GM15510 (cell line): ENCODE measurements around the gene AFAP1.

Source experiments
- POLR2A ChIP-seq: IDR thresholded peaks from 3 replicates; pipeline ENCODE4 v1.6.1; 2011; ENCODE audit warnings: borderline replicate concordance; ENCODE audit not compliant: insufficient read length; ENCODE audit errors: extremely low read depth

The AFAP1 gene

DNA sequence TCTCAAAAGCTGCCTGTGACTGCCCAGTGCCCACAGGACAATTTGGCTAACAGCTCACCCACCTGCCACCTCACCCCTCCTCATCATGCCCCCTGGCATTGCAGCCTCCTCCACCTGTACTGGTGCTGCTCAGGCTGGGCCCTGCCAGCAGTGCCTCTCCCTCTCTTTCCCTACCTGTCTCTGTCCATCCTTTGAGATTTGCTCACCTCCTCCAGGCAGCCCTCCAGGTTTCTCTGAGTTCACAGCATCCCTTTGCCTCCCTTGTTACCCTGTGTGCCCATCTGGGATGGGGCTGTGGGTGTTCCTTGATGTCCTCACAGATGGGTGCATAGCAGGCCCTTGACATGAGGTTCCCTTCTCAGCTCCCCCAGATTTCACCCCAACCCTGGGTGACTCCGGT is 224.9 kb downstream of the AFAP1 start:
- TF ChIP-seq POLR2A = no peak

DNA sequence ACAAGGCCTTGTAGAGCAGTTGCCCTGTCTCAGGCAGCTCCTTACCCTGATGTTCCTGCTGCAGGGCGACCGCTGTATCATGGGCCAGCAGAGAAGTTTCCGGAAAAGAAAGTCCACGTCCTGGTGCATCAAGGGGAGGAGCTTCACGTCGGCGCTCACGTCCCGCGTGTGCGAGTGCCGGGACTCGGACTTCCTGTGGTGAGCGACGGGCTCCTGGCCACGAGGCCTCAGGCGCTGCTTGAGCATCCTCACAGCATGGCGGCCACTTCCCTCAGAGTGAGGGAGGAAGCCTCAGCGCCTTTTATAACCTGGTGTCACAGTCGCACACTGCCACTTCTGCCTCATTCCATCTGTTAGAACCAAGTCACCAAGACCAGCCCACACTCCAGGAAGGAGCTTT is 225.5 kb downstream of the AFAP1 start:
- no peak for TF ChIP-seq POLR2A

- no peak for TF ChIP-seq POLR2A
Measured at GRCh38 chr4:7713757-7714156, 225.9 kb downstream of the AFAP1 start.

DNA sequence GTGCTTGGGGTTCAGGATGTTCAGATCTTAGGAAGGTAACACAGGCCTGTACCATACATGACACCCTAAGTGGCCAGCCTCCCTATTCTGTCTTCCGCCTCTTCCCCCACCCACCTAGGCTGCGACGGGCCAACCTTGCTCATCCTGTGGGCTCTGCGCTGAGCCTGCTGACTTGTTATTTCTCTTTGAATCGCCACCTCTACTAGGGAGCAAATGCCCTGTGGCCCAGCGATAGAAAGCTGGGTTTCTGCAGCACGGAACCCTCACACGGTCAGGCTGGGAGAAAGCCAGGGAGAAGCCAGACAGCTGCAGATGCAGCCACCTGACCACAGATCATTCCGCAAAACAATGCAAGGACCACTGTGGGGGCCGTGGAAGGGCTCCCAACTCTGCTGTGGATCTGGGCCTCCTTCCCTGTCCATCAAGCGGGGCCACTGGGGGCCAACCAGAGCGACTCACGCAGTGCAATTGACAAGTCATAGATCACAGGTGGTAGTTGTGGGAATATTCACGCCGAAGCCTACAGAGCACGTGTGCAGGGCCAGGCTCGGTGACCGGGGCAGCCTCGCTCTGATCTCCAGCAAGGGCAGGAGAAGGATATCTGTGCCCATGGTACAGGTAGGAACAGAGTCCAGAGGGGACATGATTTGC is 227.5 kb downstream of the AFAP1 start:
- TF ChIP-seq POLR2A = no peak

GRCh38 chr4:7711307-7711963 is 228.2 kb downstream of the AFAP1 start:
- TF ChIP-seq POLR2A = no peak

- TF ChIP-seq POLR2A = no peak
Measured at GRCh38 chr4:7710576-7711306, 228.9 kb downstream of the AFAP1 start.

DNA sequence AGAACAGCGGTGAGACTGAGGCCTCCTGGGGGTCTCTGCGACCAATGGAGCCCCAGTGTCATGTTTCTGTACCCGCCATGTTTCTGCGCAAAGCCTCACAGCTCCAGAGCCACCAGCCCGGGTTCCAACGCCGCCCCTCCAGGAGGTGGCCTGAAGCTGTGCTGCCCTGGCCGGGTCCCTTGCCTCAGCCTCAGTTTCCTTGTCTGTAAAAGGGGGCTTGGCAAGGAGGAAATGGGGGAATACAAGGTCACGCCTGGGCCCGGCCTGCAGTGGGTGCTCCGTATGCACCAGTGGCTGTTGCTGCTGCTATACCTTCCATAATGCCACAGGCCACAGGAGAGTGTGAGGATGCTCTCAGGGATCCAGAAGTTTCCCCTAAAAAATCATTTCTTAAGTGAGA is 229.5 kb downstream of the AFAP1 start:
- no peak for TF ChIP-seq POLR2A

DNA sequence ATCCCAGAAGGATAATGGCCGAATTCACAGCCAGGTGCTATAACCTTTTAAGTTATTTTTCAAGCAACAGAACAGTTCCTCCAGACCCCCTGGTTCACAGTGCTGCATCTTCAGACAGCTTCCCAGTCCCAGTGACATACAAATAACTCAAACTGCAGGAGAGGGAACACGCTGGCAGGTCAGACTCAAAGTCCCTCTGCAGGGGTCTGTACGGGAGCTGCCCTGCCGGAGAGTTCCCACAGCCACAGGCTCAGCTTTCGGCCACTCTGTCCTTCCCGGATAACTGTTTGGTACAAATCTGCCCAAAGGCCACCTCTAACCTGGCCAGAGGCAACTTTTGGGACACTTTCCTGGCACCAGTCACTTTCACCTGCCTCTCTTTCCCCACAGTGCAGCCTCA is 230.2 kb downstream of the AFAP1 start:
- TF ChIP-seq POLR2A = no peak

DNA sequence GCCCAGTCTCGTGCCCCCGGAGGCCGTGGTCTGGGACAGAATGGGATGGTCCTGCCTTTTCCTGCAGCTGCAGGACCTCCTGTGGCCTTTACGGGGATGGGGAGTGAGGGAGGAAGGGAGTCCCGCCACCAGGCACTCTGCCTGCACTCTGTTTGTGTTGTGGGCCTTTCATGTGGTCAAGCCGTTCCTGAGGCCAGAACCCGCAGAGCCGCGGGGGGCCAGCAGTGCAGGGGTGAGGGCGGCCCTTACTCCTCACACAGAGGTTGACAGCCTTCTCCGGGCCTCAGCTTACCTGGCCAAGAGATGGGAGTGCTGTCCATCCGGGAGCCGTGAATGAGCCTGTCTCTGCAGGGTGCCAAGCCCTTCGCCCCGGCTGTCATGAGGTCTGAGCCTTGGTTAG is 230.7 kb downstream of the AFAP1 start:
- no peak for TF ChIP-seq POLR2A
